Pancreas (tissue), 10 donors: Measurements from ENCODE around the gene CLSTN2. TPM values are rescaled to one million over a fixed set of nuclear protein-coding genes. Genes with fewer than 3 reads are reported as not detected.

Experiments
- ATAC-seq, 4 donors: fragments of 200-7000 bp; cut with Tn5 transposase; one replicate each; pipeline versions ENCODE4 v1.8.0 to v1.9.1; 2020; ENCODE audit warnings: mild to moderate bottlenecking in 4 of 4, moderate library complexity in 4 of 4
- DNase-seq, 6 donors: peaks; one replicate each; pipeline ENCODE4 v3.0.0-alpha.2; 2020
- FAIRE-seq: peaks from 2 replicates; lab custom pipeline; 2012; peaks lifted over from hg19 to GRCh38; lab: Jason Lieb, UNC
- H3K27ac ChIP-seq, 4 donors: fragments of 200-600 bp; sonication (generic); 1 replicate in 3 of 4; 2 replicates in 1 of 4; pipeline versions ENCODE4 v1.5.0 to v1.8.0; 2020
- H3K27me3 ChIP-seq, 4 donors: fragments of 200-600 bp; one replicate each; pipeline ENCODE4 v1.8.0; 2021
- H3K36me3 ChIP-seq, 3 donors: fragments of 200-600 bp; sonication (generic) in 1 of 3; one replicate each; pipeline versions ENCODE4 v1.5.0 to v1.8.0; 2020 to 2021
- H3K4me1 ChIP-seq, 3 donors: fragments of 200-600 bp; one replicate each; pipeline ENCODE4 v1.8.0; 2021
- H3K4me3 ChIP-seq, 4 donors: fragments of 200-600 bp; sonication (generic) in 2 of 4; one replicate each; pipeline versions ENCODE4 v1.5.0 to v1.8.0; 2020 to 2021
- H3K9me3 ChIP-seq, 4 donors: fragments of 200-600 bp; one replicate each; pipeline ENCODE4 v1.8.0; 2021
- WGBS, 2 donors: extraction: QIAGEN DNeasy Blood & Tissue Kit; methylation state at CpG; one replicate each; pipeline ENCODE4 v1.1.7; 2013; 5-methylcytosine and 5-hydroxymethylcytosine counted together
- intact Hi-C, 3 donors: fragments of 100-400 bp; cut with DNase I; formaldehyde crosslinking; loops; one replicate each; pipeline versions ENCODE4 v1.11.1 to v1.14.2; 2022
- polyA plus RNA-seq, 2 donors: library from polyadenylated mRNA; stranded (reverse); fragments of 200-250 nt; gene quantifications; one replicate each; pipeline ENCODE4 v1.2.3, GENCODE V29; 2013
- total RNA-seq, 6 donors: library from RNA; stranded (reverse); fragmentation: NEBNext Ultra II Directional in 4 of 6; extraction: Animal tissue kit (Norgen Biotek cat#: 25700) in 4 of 6; gene quantifications; one replicate each; pipeline versions ENCODE4 v1.2.1 to v1.2.4, GENCODE V29; 2021 to 2023
- TF ChIP-seq, protein P1 (sequence below), 4 donors: fragments of 200-600 bp; sonication (generic) in 3 of 4; IDR thresholded peaks; one replicate each; pipeline versions ENCODE4 v1.5.0 to v1.8.0; 2021; ENCODE audit warnings: antibody characterized with exemption in 4 of 4
- donor health status: healthy with polysubstance abuse.
- donor health status: DM: no; HTN: no; CAD: no; lungs with moderate emphysema.
- donor health status: DM: no; HTN: no; CAD: no.
- donor health status: control.
- donor health status: control.
- donor health status: Bipolar disorder and iron deficiency.
- donor health status: DM: yes; HTN: yes; CAD: no.
- donor health status: DM: no; HTN: no; CAD: no.
- donor health status: DM: no; HTN: no; CAD: no.
- donor health status: DM: yes; HTN: yes; CAD: no.

CLSTN2 gene
- total and polyA plus RNA-seq, 8 donors, result 0.65 to 9.3 (median 2.9) TPM

DNA sequence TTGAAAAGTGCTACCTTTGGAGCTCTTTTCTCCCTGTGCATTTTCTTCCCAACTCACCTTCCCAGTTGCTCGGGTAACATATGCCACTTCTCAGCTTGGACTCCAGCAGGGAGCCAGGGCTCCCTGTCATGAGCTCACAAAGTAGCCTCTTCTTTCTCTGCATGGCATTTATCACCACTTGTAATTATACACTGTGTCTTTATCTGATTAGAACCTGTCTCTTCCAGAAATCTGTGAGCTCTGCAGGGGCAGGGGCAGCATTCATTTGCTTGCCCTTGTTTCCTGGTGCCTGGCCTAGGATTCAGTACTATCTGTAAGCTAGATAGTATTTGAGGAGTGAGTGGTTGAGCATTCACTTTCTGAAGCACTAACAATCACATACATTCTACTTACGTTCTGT, 100.9 kb downstream of the CLSTN2 start:
- 74 to 80% methylated on average over 2 of the region's 2 CpGs for WGBS, 2 donors
- no peaks in the 10 kb centered on the region for H3K36me3 ChIP-seq
- no peaks in the 10 kb centered on the region for H3K4me1 ChIP-seq
- FAIRE-seq (no peak), ATAC-seq (no peak), DNase-seq (no peak)
- intact Hi-C loops, result no loop called here
- TF ChIP-seq, protein P1, sequence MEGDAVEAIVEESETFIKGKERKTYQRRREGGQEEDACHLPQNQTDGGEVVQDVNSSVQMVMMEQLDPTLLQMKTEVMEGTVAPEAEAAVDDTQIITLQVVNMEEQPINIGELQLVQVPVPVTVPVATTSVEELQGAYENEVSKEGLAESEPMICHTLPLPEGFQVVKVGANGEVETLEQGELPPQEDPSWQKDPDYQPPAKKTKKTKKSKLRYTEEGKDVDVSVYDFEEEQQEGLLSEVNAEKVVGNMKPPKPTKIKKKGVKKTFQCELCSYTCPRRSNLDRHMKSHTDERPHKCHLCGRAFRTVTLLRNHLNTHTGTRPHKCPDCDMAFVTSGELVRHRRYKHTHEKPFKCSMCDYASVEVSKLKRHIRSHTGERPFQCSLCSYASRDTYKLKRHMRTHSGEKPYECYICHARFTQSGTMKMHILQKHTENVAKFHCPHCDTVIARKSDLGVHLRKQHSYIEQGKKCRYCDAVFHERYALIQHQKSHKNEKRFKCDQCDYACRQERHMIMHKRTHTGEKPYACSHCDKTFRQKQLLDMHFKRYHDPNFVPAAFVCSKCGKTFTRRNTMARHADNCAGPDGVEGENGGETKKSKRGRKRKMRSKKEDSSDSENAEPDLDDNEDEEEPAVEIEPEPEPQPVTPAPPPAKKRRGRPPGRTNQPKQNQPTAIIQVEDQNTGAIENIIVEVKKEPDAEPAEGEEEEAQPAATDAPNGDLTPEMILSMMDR (IDR thresholded peaks at IDR 0.05), result no peak
- H3K4me3 ChIP-seq, result no peak overlapping the region
- no peak overlapping the region for H3K27ac ChIP-seq
- no peaks in the 10 kb centered on the region for H3K9me3 ChIP-seq
- no peaks in the 10 kb centered on the region for H3K27me3 ChIP-seq

DNA sequence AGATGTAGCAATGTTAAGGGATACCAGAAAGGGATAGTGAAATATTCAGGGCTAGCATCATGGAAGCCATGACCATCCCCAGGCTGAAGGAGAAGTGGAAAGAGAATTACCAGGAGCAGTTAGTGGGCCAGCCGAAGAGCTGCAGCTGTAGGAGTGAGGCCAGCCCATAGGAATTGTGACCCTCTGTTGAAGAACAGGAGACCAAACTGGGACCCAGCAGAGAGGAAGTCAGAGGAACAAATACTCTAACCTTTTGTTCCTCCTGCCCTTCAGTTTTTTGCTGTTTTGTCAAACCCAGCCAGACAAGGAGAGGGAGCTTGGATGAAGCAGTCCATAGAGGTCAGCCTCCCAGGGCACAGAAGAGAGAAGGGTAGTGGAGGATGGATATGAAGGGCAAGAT, 115.4 kb downstream of the CLSTN2 start:
- Histone ChIP-seq H3K36me3 (no peaks in the 10 kb centered on the region), H3K4me1 (no peaks in the 10 kb centered on the region), H3K27ac (no peak overlapping the region), H3K4me3 (no peak overlapping the region), H3K9me3 (no peaks in the 10 kb centered on the region), H3K27me3 (no peaks in the 10 kb centered on the region)
- TF ChIP-seq, protein P1 (IDR thresholded peaks at IDR 0.05), result no peak
- intact Hi-C loops, result no loop called here
- FAIRE-seq, result no peak
- no peak for DNase-seq
- ATAC-seq, result no peak
- 87 to 92% methylated on average over 1 of the region's 1 CpG for WGBS, 2 donors

DNA sequence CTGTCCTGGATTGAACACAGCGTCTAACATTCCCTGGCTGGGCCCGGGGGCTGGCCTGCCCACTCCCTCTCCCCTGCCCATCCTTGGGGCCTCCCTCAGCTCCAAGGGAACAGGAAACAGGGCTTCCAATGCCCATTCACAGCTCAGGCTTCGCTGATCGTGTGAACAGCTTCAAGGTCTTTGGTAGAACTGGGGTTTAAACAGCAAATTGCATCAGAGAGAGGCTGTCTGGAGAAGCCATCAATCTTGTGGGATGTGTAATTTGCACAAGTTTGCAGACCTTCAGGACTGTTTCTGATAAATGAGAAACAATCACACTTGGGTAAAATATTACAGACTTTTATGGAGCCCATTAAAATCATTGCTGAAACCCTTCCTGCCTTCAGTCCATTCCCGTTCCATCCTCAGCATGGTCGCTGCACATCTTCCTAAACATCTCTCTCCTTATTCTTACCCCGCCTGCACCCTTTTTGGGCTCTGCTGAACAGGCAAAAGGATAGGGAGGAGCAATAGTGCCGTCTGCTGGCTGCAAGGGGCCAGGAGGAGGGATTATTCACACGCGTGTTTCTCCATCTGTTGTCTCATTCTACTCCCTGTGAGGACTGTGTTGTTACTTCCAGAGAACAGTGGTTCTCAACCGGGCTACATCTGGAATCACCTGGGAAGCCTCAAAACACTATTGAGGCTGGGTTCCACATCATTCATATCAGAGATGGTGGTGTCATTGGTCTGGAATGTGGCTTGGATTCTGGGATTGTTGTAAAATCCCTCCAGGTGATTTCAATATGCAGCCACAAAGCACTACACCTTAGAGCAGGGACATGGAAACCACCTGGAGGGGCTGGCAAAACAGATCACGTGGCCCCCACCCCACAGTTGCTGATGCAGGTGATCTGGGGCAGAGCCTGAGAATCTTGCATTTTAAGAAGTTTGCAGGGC, 116.3 kb downstream of the CLSTN2 start:
- Histone ChIP-seq H3K9me3 (no peaks in the 10 kb centered on the region), H3K27ac (no peak overlapping the region), H3K4me1 (no peaks in the 10 kb centered on the region), H3K27me3 (no peaks in the 10 kb centered on the region), H3K4me3 (no peak overlapping the region), H3K36me3 (no peaks in the 10 kb centered on the region)
- WGBS, 2 donors, result 37 to 45% methylated on average over 12 of the region's 12 CpGs
- TF ChIP-seq, protein P1 (IDR thresholded peaks at IDR 0.05), result peak in 1 of 4 donors; percentile 6
- intact Hi-C loops, result no loop called here
- peak in 1 of 6 donors; percentile 17 for DNase-seq
- ATAC-seq, result peak in 3 of 4 donors; percentile 39 to 68 (median 53)
- no peak for FAIRE-seq

DNA sequence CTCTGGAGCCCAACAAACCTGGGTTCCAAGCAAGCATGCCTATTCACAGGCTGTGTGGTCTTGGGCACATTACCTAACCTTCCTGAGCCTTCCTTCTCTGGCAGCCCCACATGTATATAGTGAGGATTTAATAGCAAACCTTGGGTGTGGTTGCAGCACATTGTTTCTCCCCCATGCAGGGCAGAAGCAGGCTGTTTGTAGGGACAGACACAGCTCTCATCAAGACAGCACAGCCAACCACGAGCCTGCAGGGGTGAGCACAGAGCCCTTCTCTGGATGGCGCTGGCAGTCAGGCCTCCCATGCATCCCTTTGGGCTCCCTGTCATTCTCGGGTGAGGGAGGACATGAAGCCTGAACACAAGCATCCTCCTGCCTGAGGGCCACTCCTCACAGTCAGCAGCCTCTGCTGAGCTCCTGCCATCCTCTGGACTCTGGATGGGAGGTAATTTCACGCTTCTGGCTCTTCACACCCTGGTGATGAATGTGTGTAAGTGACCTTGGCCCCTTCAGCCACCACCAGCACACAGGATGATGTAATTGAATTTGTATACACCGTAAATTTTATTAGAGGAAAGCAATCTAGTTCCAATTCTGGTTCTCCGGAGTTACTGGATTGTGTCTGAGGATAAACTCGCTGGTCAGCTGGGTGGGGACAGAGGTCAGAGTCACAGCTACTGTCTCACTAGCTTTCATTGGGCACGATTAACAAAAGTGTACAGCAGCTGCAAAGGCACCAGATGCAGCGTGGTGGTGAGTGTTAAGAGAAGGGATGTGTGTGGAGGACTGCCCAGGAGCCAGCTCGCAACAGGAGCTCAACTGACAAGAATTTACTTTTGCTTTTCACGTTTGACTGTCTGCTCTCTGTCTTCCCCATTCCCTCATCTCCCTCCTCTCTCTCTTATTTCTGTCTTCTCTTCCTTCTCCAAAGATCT, 118.1 kb downstream of the CLSTN2 start:
- ATAC-seq (peak in 1 of 4 donors; percentile 42), DNase-seq (no peak), FAIRE-seq (no peak)
- TF ChIP-seq, protein P1 (IDR thresholded peaks at IDR 0.05), result no peak
- WGBS, 2 donors, result 57 to 63% methylated on average over 11 of the region's 11 CpGs
- Histone ChIP-seq H3K4me1 (no peaks in the 10 kb centered on the region), H3K9me3 (no peaks in the 10 kb centered on the region), H3K4me3 (no peak overlapping the region), H3K36me3 (no peaks in the 10 kb centered on the region), H3K27ac (no peak overlapping the region), H3K27me3 (no peaks in the 10 kb centered on the region)
- intact Hi-C loops, result no loop called here
